IMR-90 (cell line): ENCODE measurements around the gene EID3. TPM values are rescaled to one million over a fixed set of nuclear protein-coding genes. Genes with fewer than 3 reads are reported as not detected.

Experiments
- ATAC-seq: fragments of 200-7000 bp; cut with Tn5 transposase; 2 replicates; pipeline ENCODE4 v1.9.1; 2020; ENCODE audit warnings: low read depth, mild to moderate bottlenecking, moderate library complexity
- BruUV-seq: library from RNA; stranded (reverse); fragments of 400-500 nt; replicated peaks from 2 replicates; lab custom pipeline; 2021; lab: Mats Ljungman, UMichigan
- CTCF ChIA-PET: fragments of 300-600 bp; formaldehyde crosslinking; extraction: SDS; loops from one replicate; lab custom pipeline; 2021; ENCODE audit warnings: antibody characterized with exemption; lab: Yijun Ruan, JAX
- POLR2A ChIA-PET: fragments of 300-600 bp; sonication (Branson Sonifier 250); formaldehyde crosslinking; loops from one replicate; lab custom pipeline; 2022; ENCODE audit warnings: antibody characterized with exemption; ENCODE audit not compliant: unreplicated experiment; lab: Charles Lee
- DNase-seq: peaks from one replicate; pipeline ENCODE4 v3.0.0; 2013
- H2AFZ ChIP-seq: replicated peaks from 2 replicates; pipeline ENCODE3; 2013; ENCODE audit warnings: low read length, mild to moderate bottlenecking; ENCODE audit not compliant: poor library complexity
- H2AK5ac ChIP-seq: 2 replicates; pipeline ENCODE4 v1.6.1; 2013; ENCODE audit warnings: low read depth, low read length, inconsistent platforms
- H2AK9ac ChIP-seq: replicated peaks from 2 replicates; pipeline ENCODE3; 2013; ENCODE audit warnings: mild to moderate bottlenecking, low read depth, low read length, moderate library complexity; ENCODE audit not compliant: poor library complexity
- H2BK120ac ChIP-seq: 2 replicates; pipeline ENCODE4 v1.6.1; 2013; ENCODE audit warnings: low read depth, low read length, inconsistent platforms
- H2BK15ac ChIP-seq: 3 replicates; pipeline ENCODE4 v1.6.1; 2013; ENCODE audit warnings: low read depth, low read length, inconsistent platforms
- H2BK20ac ChIP-seq: 2 replicates; pipeline ENCODE4 v1.6.1; 2013; ENCODE audit warnings: low read depth, mild to moderate bottlenecking, inconsistent platforms, low read length, moderate library complexity
- H2BK5ac ChIP-seq: 2 replicates; pipeline ENCODE4 v1.6.1; 2013; ENCODE audit warnings: mild to moderate bottlenecking, low read depth, low read length, inconsistent platforms; ENCODE audit not compliant: poor library complexity, severe bottlenecking
- H3K14ac ChIP-seq: replicated peaks from 2 replicates; pipeline ENCODE4 v1.6.1; 2013; ENCODE audit warnings: low read depth, low read length, inconsistent platforms
- H3K18ac ChIP-seq: 2 replicates; pipeline ENCODE4 v1.6.1; 2013; ENCODE audit warnings: low read depth, low read length, control low read depth
- H3K23ac ChIP-seq: 2 replicates; pipeline ENCODE4 v1.6.1; 2013; ENCODE audit warnings: low read depth, low read length, inconsistent platforms
- H3K27ac ChIP-seq: 2 replicates; pipeline ENCODE4 v1.5.1; 2013; ENCODE audit warnings: mild to moderate bottlenecking, control low read depth, low read length; ENCODE audit not compliant: insufficient read depth
- H3K27me3 ChIP-seq: 2 replicates; pipeline ENCODE4 v1.6.1; 2013; ENCODE audit warnings: low read length; ENCODE audit not compliant: control insufficient read depth, insufficient read depth
- H3K36me3 ChIP-seq: 2 replicates; pipeline ENCODE4 v1.6.1; 2013; ENCODE audit warnings: low read length, mixed read lengths; ENCODE audit not compliant: control insufficient read depth, insufficient read depth
- H3K4ac ChIP-seq: 2 replicates; pipeline ENCODE4 v1.6.1; 2013; ENCODE audit warnings: low read depth, low read length, inconsistent platforms
- H3K4me1 ChIP-seq: 2 replicates; pipeline ENCODE4 v1.6.1; 2013; ENCODE audit warnings: low read length, mixed read lengths; ENCODE audit not compliant: control insufficient read depth, insufficient read depth
- H3K4me2 ChIP-seq: 2 replicates; pipeline ENCODE4 v1.6.1; 2013; ENCODE audit warnings: low read depth, mild to moderate bottlenecking, control low read depth, low read length, moderate library complexity
- H3K4me3 ChIP-seq: 2 replicates; pipeline ENCODE4 v1.5.1; 2013; ENCODE audit warnings: low read depth, mild to moderate bottlenecking, control low read depth, low read length, moderate library complexity; ENCODE audit not compliant: insufficient read depth
- H3K56ac ChIP-seq: 2 replicates; pipeline ENCODE4 v1.6.1; 2013; ENCODE audit warnings: low read length, inconsistent platforms; ENCODE audit not compliant: insufficient read depth; ENCODE audit errors: extremely low read depth
- H3K79me1 ChIP-seq, 2 experiments: 2 replicates each; pipeline ENCODE4 v1.6.1; 2013; ENCODE audit warnings: low read length in 2 of 2, inconsistent platforms in 1 of 2, low read depth in 1 of 2
- H3K9ac ChIP-seq: 2 replicates; pipeline ENCODE4 v1.6.1; 2013; ENCODE audit warnings: low read depth, low read length, control low read depth
- H3K9me1 ChIP-seq: 2 replicates; pipeline ENCODE4 v1.6.1; 2013; ENCODE audit warnings: low read length, inconsistent platforms; ENCODE audit not compliant: insufficient read depth
- H3K9me3 ChIP-seq: 2 replicates; pipeline ENCODE4 v1.6.1; 2013; ENCODE audit warnings: low read length; ENCODE audit not compliant: control insufficient read depth, insufficient read depth
- H4K20me1 ChIP-seq: 2 replicates; pipeline ENCODE4 v1.6.1; 2013; ENCODE audit warnings: low read length, inconsistent platforms; ENCODE audit not compliant: insufficient read depth
- H4K5ac ChIP-seq: 2 replicates; pipeline ENCODE4 v1.6.1; 2013; ENCODE audit warnings: mild to moderate bottlenecking, low read depth, low read length, control low read depth
- H4K8ac ChIP-seq, 2 experiments: 2 replicates each; pipeline ENCODE4 v1.6.1; 2013; ENCODE audit warnings: low read depth in 2 of 2, low read length in 2 of 2, control low read depth in 1 of 2, inconsistent platforms in 1 of 2
- H4K91ac ChIP-seq: 2 replicates; pipeline ENCODE4 v1.6.1; 2013; ENCODE audit warnings: low read depth, low read length, inconsistent platforms; ENCODE audit not compliant: insufficient read depth
- BHLHE40 ChIP-seq: fragments of 150-350 bp; IDR thresholded peaks from 2 replicates; pipeline ENCODE4 v1.6.1; 2016; ENCODE audit warnings: mild to moderate bottlenecking, low read depth, low read length
- CEBPB ChIP-seq: IDR thresholded peaks from 2 replicates; pipeline ENCODE4 v1.6.1; 2012; ENCODE audit warnings: low read depth, low read length, improper control_type of control experiment
- CHD1 ChIP-seq: IDR thresholded peaks from 2 replicates; pipeline ENCODE4 v1.6.1; 2012; ENCODE audit warnings: low read depth, low read length, improper control_type of control experiment
- CTCF ChIP-seq: conservative IDR thresholded peaks from 2 replicates; pipeline ENCODE4 v1.5.1; 2012; ENCODE audit warnings: mild to moderate bottlenecking, low read depth, low read length, improper control_type of control experiment
- ELK1 ChIP-seq: fragments of 150-350 bp; IDR thresholded peaks from 2 replicates; pipeline ENCODE4 v1.6.1; 2016; ENCODE audit warnings: low read depth, mild to moderate bottlenecking, low read length, moderate library complexity, borderline replicate concordance
- FOS ChIP-seq: fragments of 150-350 bp; IDR thresholded peaks from 2 replicates; pipeline ENCODE4 v1.6.1; 2016; ENCODE audit warnings: low read depth, low read length
- MAFK ChIP-seq: IDR thresholded peaks from 2 replicates; pipeline ENCODE4 v1.6.1; 2012; ENCODE audit warnings: low read depth, low read length, improper control_type of control experiment
- MAZ ChIP-seq: IDR thresholded peaks from 2 replicates; pipeline ENCODE4 v1.6.1; 2012; ENCODE audit warnings: low read depth, mild to moderate bottlenecking, low read length, improper control_type of control experiment, moderate library complexity, borderline replicate concordance
- MXI1 ChIP-seq: IDR thresholded peaks from 2 replicates; pipeline ENCODE4 v1.6.1; 2012; ENCODE audit warnings: low read depth, mild to moderate bottlenecking, low read length, moderate library complexity, borderline replicate concordance
- NFE2L2 ChIP-seq: fragments of 150-350 bp; IDR thresholded peaks from 2 replicates; pipeline ENCODE4 v1.6.1; 2016; ENCODE audit warnings: low read depth, mild to moderate bottlenecking, low read length
- POLR2A ChIP-seq: IDR thresholded peaks from 2 replicates; pipeline ENCODE4 v1.6.1; 2012; ENCODE audit warnings: mild to moderate bottlenecking, low read depth, low read length
- RCOR1 ChIP-seq: IDR thresholded peaks from 2 replicates; pipeline ENCODE4 v1.6.1; 2012; ENCODE audit warnings: mild to moderate bottlenecking, low read length, improper control_type of control experiment; ENCODE audit not compliant: insufficient replicate concordance
- SMC3 ChIP-seq: fragments of 150-350 bp; IDR thresholded peaks from 2 replicates; pipeline ENCODE4 v1.6.1; 2016; ENCODE audit warnings: low read depth, mild to moderate bottlenecking, antibody characterized with exemption, low read length, moderate library complexity
- WGBS, 2 experiments: methylation state at CpG; one replicate each; pipeline versions ENCODE4 v1.1.5 to v1.1.7; 2013; ENCODE audit warnings: missing lambda C conversion rate in 2 of 2; ENCODE audit not compliant: insufficient read length in 1 of 2; ENCODE audit errors: extremely low coverage in 2 of 2; 5-methylcytosine and 5-hydroxymethylcytosine counted together
- dilution Hi-C: fragments of 300-500 bp; cut with HindIII; formaldehyde crosslinking; loops from one replicate; pipeline ENCODE4 v1.14.3; 2018; ENCODE audit warnings: low sequenced_read_pairs; ENCODE audit not compliant: unreplicated experiment
- in situ Hi-C: fragments of 300-500 bp; cut with MboI; formaldehyde crosslinking; loops from 3 replicates; pipeline ENCODE4 v1.14.3; 2019; ENCODE audit warnings: low sequenced_read_pairs, inconsistent platforms, mixed read lengths
- intact Hi-C: fragments of 100-400 bp; cut with micrococcal nuclease; formaldehyde crosslinking; loops from 2 replicates; pipeline ENCODE4 v1.10.0; 2022
- polyA plus RNA-seq, 3 experiments: library from polyadenylated mRNA; depleted of rRNA; stranded (reverse); fragments of >200 nt; gene quantifications; 2 replicates each; pipeline ENCODE4 v1.2.3, GENCODE V29; 2012; ENCODE audit warnings: low replicate concordance in 1 of 3
- total RNA-seq: library from RNA; depleted of rRNA; stranded (reverse); fragments of >200 nt; gene quantifications from 2 replicates; pipeline ENCODE4 v1.2.3, GENCODE V29; 2012
- TF ChIP-seq, protein P1 (sequence below): fragments of 150-350 bp; IDR thresholded peaks from 2 replicates; pipeline ENCODE4 v1.6.1; 2017; ENCODE audit warnings: mild to moderate bottlenecking, antibody characterized with exemption, low read length, low read depth

The EID3 gene
- total and polyA plus RNA-seq, 2 of the 4 experiments (the other 2 are of a cell fraction): 2.2 to 4.1 TPM

GRCh38 chr12:104354167-104354867 is 50.8 kb downstream of the EID3 start:
- peaks cover 25 to 54% of the 10 kb centered on the region in 2 experiments for H3K79me1 ChIP-seq
- H3K4me1 ChIP-seq: peaks cover 10% of the 10 kb centered on the region
- H2BK20ac ChIP-seq: no peak overlapping the region
- no peak overlapping the region for H3K4me2 ChIP-seq
- dilution Hi-C loops: no loop called here
- H3K36me3 ChIP-seq: peaks cover 33% of the 10 kb centered on the region
- H4K5ac ChIP-seq: no peak overlapping the region
- H2AK9ac ChIP-seq: no peak overlapping the region
- ChIA-PET CTCF (no interaction called here), POLR2A (no interaction called here)
- no peak overlapping the region for H3K27ac ChIP-seq
- H3K9me3 ChIP-seq: no peaks in the 10 kb centered on the region
- 57% methylated on average over 1 of the region's 6 CpGs; no CpG with 5 or more reads in 1 of the 2 experiments for WGBS, 2 experiments
- H3K27me3 ChIP-seq: no peaks in the 10 kb centered on the region
- peaks cover 15% of the 10 kb centered on the region for H3K9me1 ChIP-seq
- BruUV-seq: no TSS peak
- no peak overlapping the region for H4K91ac ChIP-seq
- peaks cover 72% of the 10 kb centered on the region for H4K20me1 ChIP-seq
- H4K8ac ChIP-seq: peak overlapping the region in 1 of 2 experiments; percentile 26; a peak in 1 of 4 replicates
- no peak overlapping the region for H2AFZ ChIP-seq
- in situ Hi-C loops: no loop called here
- intact Hi-C loops: no loop called here
- ATAC-seq: no peak
- no peak overlapping the region for H3K4ac ChIP-seq
- no peak overlapping the region for H2BK15ac ChIP-seq
- no peak overlapping the region for H2AK5ac ChIP-seq
- no peak overlapping the region for H2BK5ac ChIP-seq
- H3K18ac ChIP-seq: no peak overlapping the region
- no peak overlapping the region for H2BK120ac ChIP-seq
- no peak overlapping the region for H3K4me3 ChIP-seq
- no peak for DNase-seq
- TF ChIP-seq ELK1: no peak
- TF ChIP-seq, protein P1, sequence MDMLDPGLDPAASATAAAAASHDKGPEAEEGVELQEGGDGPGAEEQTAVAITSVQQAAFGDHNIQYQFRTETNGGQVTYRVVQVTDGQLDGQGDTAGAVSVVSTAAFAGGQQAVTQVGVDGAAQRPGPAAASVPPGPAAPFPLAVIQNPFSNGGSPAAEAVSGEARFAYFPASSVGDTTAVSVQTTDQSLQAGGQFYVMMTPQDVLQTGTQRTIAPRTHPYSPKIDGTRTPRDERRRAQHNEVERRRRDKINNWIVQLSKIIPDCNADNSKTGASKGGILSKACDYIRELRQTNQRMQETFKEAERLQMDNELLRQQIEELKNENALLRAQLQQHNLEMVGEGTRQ: no peak
- no peak for TF ChIP-seq MXI1
- TF ChIP-seq POLR2A: no peak
- TF ChIP-seq CTCF: no peak
- TF ChIP-seq MAFK: no peak
- TF ChIP-seq NFE2L2: no peak
- TF ChIP-seq CEBPB: no peak
- TF ChIP-seq MAZ: no peak
- TF ChIP-seq FOS: no peak
- TF ChIP-seq RCOR1: no peak
- no peak for TF ChIP-seq SMC3
- no peak for TF ChIP-seq CHD1
- TF ChIP-seq BHLHE40: no peak
- no peak overlapping the region for H3K9ac ChIP-seq
- H3K23ac ChIP-seq: no peak overlapping the region
- no peak overlapping the region for H3K14ac ChIP-seq
- H3K56ac ChIP-seq: no peak overlapping the region
